Inferior parietal cortex (tissue), 1 donor: ENCODE data around the gene HP1BP3.
"Not testable (repeated sequence)": the region's sequence is repeated elsewhere in the genome, so short reads cannot be mapped to it uniquely, and the experiment has no call there.

Experiments
- DNase-seq: peaks from one replicate; pipeline ENCODE4 v3.0.0-alpha.2; 2016; ENCODE audit errors: extremely low spot score

HP1BP3 gene, protein sequence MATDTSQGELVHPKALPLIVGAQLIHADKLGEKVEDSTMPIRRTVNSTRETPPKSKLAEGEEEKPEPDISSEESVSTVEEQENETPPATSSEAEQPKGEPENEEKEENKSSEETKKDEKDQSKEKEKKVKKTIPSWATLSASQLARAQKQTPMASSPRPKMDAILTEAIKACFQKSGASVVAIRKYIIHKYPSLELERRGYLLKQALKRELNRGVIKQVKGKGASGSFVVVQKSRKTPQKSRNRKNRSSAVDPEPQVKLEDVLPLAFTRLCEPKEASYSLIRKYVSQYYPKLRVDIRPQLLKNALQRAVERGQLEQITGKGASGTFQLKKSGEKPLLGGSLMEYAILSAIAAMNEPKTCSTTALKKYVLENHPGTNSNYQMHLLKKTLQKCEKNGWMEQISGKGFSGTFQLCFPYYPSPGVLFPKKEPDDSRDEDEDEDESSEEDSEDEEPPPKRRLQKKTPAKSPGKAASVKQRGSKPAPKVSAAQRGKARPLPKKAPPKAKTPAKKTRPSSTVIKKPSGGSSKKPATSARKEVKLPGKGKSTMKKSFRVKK

DNA sequence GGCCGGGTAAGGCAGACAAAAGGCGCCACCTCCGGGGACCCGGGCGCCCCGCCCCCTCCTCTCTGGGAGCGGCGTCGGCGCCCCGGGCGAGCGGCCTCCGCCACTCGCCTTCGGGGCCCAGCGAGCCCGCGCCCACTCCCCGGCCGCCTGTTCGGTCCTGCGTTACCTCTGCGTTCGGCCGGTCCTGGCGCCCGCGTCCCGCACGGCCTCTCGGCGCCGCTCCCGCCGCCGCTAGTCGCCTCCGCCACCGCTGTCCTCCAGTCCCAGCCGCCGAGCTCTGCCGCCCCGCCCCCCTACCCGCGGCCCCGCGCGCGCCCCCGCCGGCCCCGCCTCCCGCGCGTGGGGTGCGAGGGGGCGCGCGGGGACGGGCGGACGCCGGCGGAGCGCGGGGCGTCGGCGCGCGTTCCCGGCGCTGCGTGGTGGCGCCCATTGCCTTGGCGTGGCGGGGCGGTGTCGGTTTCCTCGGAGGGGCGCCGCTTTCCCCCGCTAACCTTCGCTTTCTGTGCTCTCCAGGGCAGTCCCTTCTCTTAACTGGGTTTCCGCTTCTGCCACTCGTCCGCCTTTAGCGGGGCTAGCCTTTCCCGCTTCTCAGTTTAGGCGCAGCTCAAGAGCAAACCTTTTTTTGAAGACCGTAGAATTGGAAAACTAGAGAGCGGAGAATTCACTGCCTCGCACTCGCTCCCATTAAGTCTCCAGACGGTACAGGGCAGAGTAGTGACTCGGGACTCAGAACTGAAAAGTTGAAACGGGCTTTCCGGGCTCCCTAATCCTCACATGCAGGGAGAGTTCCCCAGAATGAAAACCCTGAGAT lies at the start of gene HP1BP3:
HP1BP3 (minus strand) TSS at position 279 of the 811 bp plus-strand sequence. CDS start 6,867 bp downstream, outside the sequence.
- DNase-seq: peak; percentile 60

GRCh38 chr1:20836230-20836629 lies 49.1 kb upstream of the HP1BP3 start:
- DNase-seq: no peak

GRCh38 chr1:20834780-20835179 lies 47.7 kb upstream of the HP1BP3 start:
- DNase-seq: no peak

DNA sequence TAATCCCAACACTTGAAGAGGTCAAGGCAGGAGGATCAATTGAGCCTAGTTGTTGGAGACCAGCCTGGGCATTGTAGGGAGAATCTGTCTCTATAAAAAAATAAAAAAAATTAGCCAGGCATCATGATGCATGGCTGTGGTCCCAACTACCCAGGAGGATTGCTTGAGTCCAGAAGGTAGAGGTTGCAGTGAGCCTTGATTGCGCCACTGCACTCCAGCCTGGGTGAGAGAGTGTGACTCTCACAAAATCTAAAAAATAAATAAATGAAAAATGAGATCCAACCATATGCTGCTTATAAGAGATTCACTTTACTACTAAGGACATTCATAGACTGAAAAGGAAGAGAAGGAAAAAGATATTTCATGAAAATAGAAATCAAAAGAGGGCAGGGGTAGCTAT lies 47.1 kb upstream of the HP1BP3 start:
- no peak for DNase-seq

DNA sequence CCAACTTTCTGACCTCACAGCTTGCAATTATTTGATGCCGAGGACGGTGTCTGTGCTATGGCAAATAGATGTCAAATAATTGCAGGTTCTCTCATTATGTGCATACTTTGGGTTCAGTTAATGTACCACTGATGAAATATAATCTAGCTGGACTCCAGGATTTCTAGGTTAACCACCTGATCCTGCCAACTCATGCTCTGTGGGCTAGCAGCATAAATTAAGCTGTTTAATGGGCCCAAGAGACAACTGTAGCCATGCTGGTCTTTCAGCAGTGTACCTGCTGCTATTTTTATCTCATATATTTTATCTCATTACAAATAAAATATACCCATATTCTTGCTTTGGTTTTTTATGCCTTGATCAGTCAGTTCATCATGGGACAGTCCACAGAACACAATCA lies 43.3 kb upstream of the HP1BP3 start:
- DNase-seq: no peak

- no peak for DNase-seq
Observed at GRCh38 chr1:20829946-20830345, 42.8 kb upstream of the HP1BP3 start.

DNA sequence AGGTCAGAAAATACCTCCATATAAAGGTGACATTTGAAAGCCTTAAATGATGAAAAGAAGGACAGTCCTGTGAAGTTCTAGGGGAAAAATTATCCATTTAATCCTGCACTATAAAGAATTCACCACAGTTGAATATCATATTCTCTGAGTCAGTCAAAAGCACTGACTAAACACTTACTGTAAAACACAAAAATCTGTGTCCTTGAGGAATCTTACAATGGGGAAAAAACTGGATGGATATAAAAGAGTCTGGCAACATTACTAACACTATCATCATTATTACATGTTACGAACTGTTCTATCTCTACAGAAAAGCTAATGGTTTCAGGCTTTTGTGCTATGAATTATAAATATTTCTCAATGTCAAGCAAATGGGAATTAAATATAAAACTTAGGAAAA lies 42.4 kb upstream of the HP1BP3 start:
- no peak for DNase-seq

- no peak for DNase-seq
Observed at GRCh38 chr1:20823845-20824244, 36.7 kb upstream of the HP1BP3 start.

- no peak for DNase-seq
Observed at GRCh38 chr1:20821466-20821865, 34.4 kb upstream of the HP1BP3 start.

DNA sequence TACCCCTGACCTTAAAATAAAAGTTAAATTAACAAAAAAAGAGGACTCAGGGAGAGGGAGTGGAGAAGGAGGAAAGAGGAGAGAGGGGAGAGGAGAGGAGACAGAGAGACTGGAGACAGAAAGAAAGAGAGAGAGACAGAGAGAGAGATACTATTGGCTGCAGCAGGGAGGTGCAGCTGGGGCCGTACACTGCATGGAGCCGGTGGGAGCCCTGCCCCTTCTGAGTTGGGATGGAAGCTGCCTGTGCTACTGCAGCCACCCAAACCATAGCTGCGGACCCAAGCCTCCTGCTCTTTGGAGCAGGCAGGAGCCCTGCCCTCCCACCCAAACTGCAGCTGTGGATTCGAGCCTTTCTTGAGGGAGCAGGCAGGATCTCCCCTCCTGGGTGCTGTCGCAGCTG lies 32.7 kb upstream of the HP1BP3 start:
- DNase-seq: no peak

- no peak for DNase-seq
Observed at GRCh38 chr1:20814534-20814871, 27.4 kb upstream of the HP1BP3 start.

DNA sequence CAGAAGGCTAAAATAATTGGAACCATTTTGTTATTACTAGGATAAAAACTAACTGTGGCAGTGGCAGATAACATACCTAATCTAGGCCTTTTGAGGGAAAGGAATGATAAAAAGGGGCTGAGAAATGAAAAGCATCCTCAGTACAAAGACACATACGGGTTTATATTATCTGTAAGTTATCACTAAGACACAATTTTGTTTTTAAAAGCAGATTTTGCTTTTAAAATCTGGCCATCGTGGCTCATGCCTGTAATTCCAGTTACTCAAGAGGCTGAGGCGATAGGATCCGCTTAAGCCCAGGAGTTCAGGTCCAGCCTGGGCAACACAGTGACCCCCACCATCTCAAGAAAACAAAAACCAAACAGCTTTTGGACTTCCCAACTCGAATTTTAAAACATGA lies 24.8 kb upstream of the HP1BP3 start:
- no peak for DNase-seq

GRCh38 chr1:20793236-20793635 lies 6.1 kb upstream of the HP1BP3 start:
- no peak for DNase-seq

- DNase-seq: no peak
Observed at GRCh38 chr1:20792196-20792595, 5.1 kb upstream of the HP1BP3 start.

DNA sequence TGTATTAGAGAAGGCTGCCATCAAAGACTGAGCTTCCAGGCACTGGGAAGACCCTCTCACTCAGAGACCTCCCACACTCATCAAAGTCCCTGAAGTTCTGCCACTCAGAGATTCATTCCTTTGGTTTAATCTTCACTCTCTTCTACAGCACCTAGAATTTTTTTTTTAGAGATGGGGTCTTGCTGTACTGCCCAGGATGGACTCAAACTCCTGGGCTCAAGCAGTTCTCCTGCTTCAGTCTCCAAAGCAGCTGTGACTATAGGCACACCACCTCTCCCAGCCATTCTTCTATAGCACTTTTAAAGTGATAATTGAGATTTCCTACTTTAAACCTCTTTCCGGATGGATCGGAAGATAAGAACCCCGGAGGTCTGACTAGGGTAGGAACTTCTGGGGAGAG lies 3.7 kb upstream of the HP1BP3 start:
- no peak for DNase-seq

- DNase-seq: not testable (repeated sequence)
Observed at GRCh38 chr1:20789598-20789997, 2.5 kb upstream of the HP1BP3 start.

- DNase-seq: no peak
Observed at GRCh38 chr1:20787840-20788795, 1.0 kb upstream of the HP1BP3 start.

GRCh38 chr1:20786253-20787028 lies 666 bp downstream of the HP1BP3 start:
- peak; percentile 93 for DNase-seq

- DNase-seq: peak; percentile 10
Observed at GRCh38 chr1:20785907-20786252, 1.2 kb downstream of the HP1BP3 start.

- DNase-seq: no peak
Observed at GRCh38 chr1:20775700-20776099, 11.4 kb downstream of the HP1BP3 start.

GRCh38 chr1:20771780-20772179 lies 15.3 kb downstream of the HP1BP3 start:
- DNase-seq: no peak
